HCT116 (cell line): ENCODE data around the gene EIF2AK2. TPM values are rescaled to one million over a fixed set of nuclear protein-coding genes. Genes with fewer than 3 reads are reported as not detected.

Source experiments
- ATAC-seq: fragments of 200-7000 bp; cut with Tn5 transposase; 2 replicates; pipeline ENCODE4 v1.9.1; 2020; ENCODE audit warnings: mild to moderate bottlenecking, moderate library complexity
- BruUV-seq: library from RNA; stranded (reverse); fragments of 400-500 nt; replicated peaks from 2 replicates; lab custom pipeline; 2021; lab: Mats Ljungman, UMichigan
- CTCF ChIA-PET: fragments of 300-600 bp; sonication (Branson Sonifier 250); formaldehyde crosslinking; loops from one replicate; lab custom pipeline; 2021; ENCODE audit warnings: antibody characterized with exemption; lab: Charles Lee
- POLR2A ChIA-PET: fragments of 300-600, 350-600 bp; sonication (Branson Sonifier 250); formaldehyde crosslinking; loops from one replicate; lab custom pipeline; 2021; ENCODE audit warnings: antibody characterized with exemption; lab: Charles Lee
- RAD21 ChIA-PET, 2 experiments: fragments of 300-600 bp; sonication (Branson Sonifier 250); formaldehyde crosslinking; loops; one replicate each; lab custom pipeline; 2023; ENCODE audit warnings: low total read pairs in 2 of 2; ENCODE audit not compliant: uncharacterized antibody in 2 of 2, unreplicated experiment in 2 of 2, low non-redundant PET in 1 of 2; lab: Charles Lee
- DNase-seq: peaks from one replicate; pipeline ENCODE4 v3.0.0-alpha.2; 2010; ENCODE audit warnings: low read depth, low spot score
- H2AFZ ChIP-seq: fragments of 200-600 bp; shearing (Covaris generic), sonication (generic); 2 replicates; pipeline ENCODE4 v1.6.1; 2017; ENCODE audit warnings: low read depth, mixed run types, mixed read lengths, antibody characterized with exemption, low read length; ENCODE audit not compliant: poor library complexity, severe bottlenecking
- H3K27ac ChIP-seq: 2 replicates; pipeline ENCODE4 v1.5.1; 2012; ENCODE audit warnings: low read depth, low read length
- H3K27me3 ChIP-seq: fragments of 200-600 bp; sonication (generic); 2 replicates; pipeline ENCODE4 v1.6.1; 2016; ENCODE audit warnings: mixed run types, low read length, mixed read lengths; ENCODE audit not compliant: insufficient read depth
- H3K36me3 ChIP-seq, 2 experiments: fragments of 200-500 bp in 1 of 2; fragments of 200-600 bp in 1 of 2; sonication (Bioruptor generic) in 1 of 2; sonication (generic) in 1 of 2; 2 replicates each; pipeline versions ENCODE4 v1.5.1 to v1.6.1; 2014 to 2016; ENCODE audit warnings: low read length in 2 of 2, inconsistent platforms in 1 of 2, mixed read lengths in 1 of 2, mixed run types in 1 of 2; ENCODE audit not compliant: insufficient read depth in 2 of 2, control insufficient read depth in 1 of 2
- H3K4me1 ChIP-seq, 2 experiments: fragments of 200-600 bp in 1 of 2; sonication (generic) in 1 of 2; 2 replicates each; pipeline versions ENCODE4 v1.5.1 to v1.6.1; 2012 to 2017; ENCODE audit warnings: low read length in 2 of 2, inconsistent platforms in 1 of 2, mild to moderate bottlenecking in 1 of 2, mixed read lengths in 1 of 2, mixed run types in 1 of 2, moderate library complexity in 1 of 2; ENCODE audit not compliant: insufficient read depth in 2 of 2, control insufficient read depth in 1 of 2
- H3K4me2 ChIP-seq: fragments of 200-600 bp; sonication (generic); 2 replicates; pipeline ENCODE4 v1.6.1; 2017; ENCODE audit warnings: mixed run types, low read length, mixed read lengths
- H3K4me3 ChIP-seq, 2 experiments: fragments of 200-600 bp in 1 of 2; sonication (generic) in 1 of 2; replicated peaks in 1 of 2; 2 replicates each; pipeline ENCODE4 v1.5.1; 2011 to 2016; ENCODE audit warnings: low read length in 2 of 2, control low read depth in 1 of 2, low read depth in 1 of 2, mild to moderate bottlenecking in 1 of 2, mixed read lengths in 1 of 2, mixed run types in 1 of 2
- H3K79me2 ChIP-seq: fragments of 200-600 bp; sonication (generic); 2 replicates; pipeline ENCODE4 v1.6.1; 2017; ENCODE audit warnings: mild to moderate bottlenecking, mixed run types, low read length, moderate library complexity, mixed read lengths; ENCODE audit not compliant: insufficient read depth
- H3K9ac ChIP-seq: fragments of 200-600 bp; sonication (generic); 2 replicates; pipeline ENCODE4 v1.6.1; 2016; ENCODE audit warnings: low read length, mixed read lengths
- H3K9me2 ChIP-seq: fragments of 200-600 bp; sonication (generic), shearing (Covaris generic); 2 replicates; pipeline ENCODE4 v1.6.1; 2017; ENCODE audit warnings: mixed run types, mild to moderate bottlenecking, moderate library complexity; ENCODE audit not compliant: insufficient read depth
- H3K9me3 ChIP-seq, 2 experiments: fragments of 200-500 bp in 1 of 2; fragments of 200-600 bp in 1 of 2; sonication (Bioruptor generic) in 1 of 2; sonication (generic) in 1 of 2; 2 replicates each; pipeline ENCODE4 v1.6.1; 2014 to 2017; ENCODE audit warnings: low read length in 2 of 2, mixed read lengths in 2 of 2, inconsistent platforms in 1 of 2, low read depth in 1 of 2, mild to moderate bottlenecking in 1 of 2, mixed run types in 1 of 2, moderate library complexity in 1 of 2; ENCODE audit not compliant: control insufficient read depth in 1 of 2, insufficient read depth in 1 of 2
- H4K20me1 ChIP-seq: fragments of 200-600 bp; sonication (generic), shearing (Covaris generic); 2 replicates; pipeline ENCODE4 v1.6.1; 2017; ENCODE audit warnings: mixed run types, mild to moderate bottlenecking, moderate library complexity; ENCODE audit not compliant: insufficient read depth
- CEBPB ChIP-seq: IDR thresholded peaks from 2 replicates; pipeline ENCODE4 v1.6.1; 2012; ENCODE audit warnings: low read depth
- CTCF ChIP-seq, 3 experiments: fragments of 200-600 bp in 1 of 3; sonication (generic) in 1 of 3; IDR thresholded peaks in 2 of 3; conservative IDR thresholded peaks in 1 of 3; 2 replicates each; pipeline ENCODE4 v1.5.1; 2012 to 2017; ENCODE audit warnings: low read depth in 2 of 3, low read length in 2 of 3, antibody characterized with exemption in 1 of 3, borderline replicate concordance in 1 of 3, control low read depth in 1 of 3, mild to moderate bottlenecking in 1 of 3, mixed read lengths in 1 of 3, mixed run types in 1 of 3, moderate library complexity in 1 of 3; ENCODE audit not compliant: insufficient read depth in 1 of 3
- EGR1 ChIP-seq: IDR thresholded peaks from 2 replicates; pipeline ENCODE4 v1.6.1; 2012; ENCODE audit warnings: low read depth
- ELF1 ChIP-seq: IDR thresholded peaks from 2 replicates; pipeline ENCODE4 v1.6.1; 2012; ENCODE audit warnings: low read depth, borderline replicate concordance
- EZH2 ChIP-seq: fragments of 200-600 bp; sonication (generic); IDR thresholded peaks from 2 replicates; pipeline ENCODE4 v1.6.1; 2017; ENCODE audit warnings: antibody characterized with exemption, mixed run types
- FOSL1 ChIP-seq: IDR thresholded peaks from 2 replicates; pipeline ENCODE4 v1.6.1; 2012; ENCODE audit warnings: low read depth
- JUND ChIP-seq: IDR thresholded peaks from 2 replicates; pipeline ENCODE4 v1.6.1; 2012
- POLR2AphosphoS5 ChIP-seq: IDR thresholded peaks from 2 replicates; pipeline ENCODE4 v1.6.1; 2011; ENCODE audit warnings: mild to moderate bottlenecking, low read depth, low read length, moderate library complexity
- RAD21 ChIP-seq: IDR thresholded peaks from 2 replicates; pipeline ENCODE4 v1.6.1; 2012; ENCODE audit warnings: low read depth, mild to moderate bottlenecking
- SIN3A ChIP-seq: IDR thresholded peaks from 2 replicates; pipeline ENCODE4 v1.6.1; 2012; ENCODE audit warnings: low read depth
- SRF ChIP-seq: IDR thresholded peaks from 2 replicates; pipeline ENCODE4 v1.6.1; 2012; ENCODE audit warnings: low read depth
- YY1 ChIP-seq: IDR thresholded peaks from 2 replicates; pipeline ENCODE4 v1.6.1; 2011; ENCODE audit warnings: low read length, low read depth, moderate library complexity, mild to moderate bottlenecking; ENCODE audit not compliant: insufficient replicate concordance; ENCODE audit errors: extremely low read depth
- ZFX ChIP-seq: fragments of 450-650 bp; IDR thresholded peaks from 2 replicates; pipeline ENCODE4 v1.6.1; 2017
- ZNF274 ChIP-seq: fragments of 200-500 bp; sonication (Bioruptor generic); IDR thresholded peaks from 2 replicates; pipeline ENCODE4 v1.6.1; 2014; ENCODE audit warnings: mild to moderate bottlenecking, low read depth, low read length, inconsistent platforms
- intact Hi-C: fragments of 100-400 bp; cut with micrococcal nuclease; formaldehyde crosslinking; loops from 2 replicates; pipeline ENCODE4 v1.10.0; 2022
- total RNA-seq: library from RNA; stranded (reverse); gene quantifications from one replicate; pipeline ENCODE4 v1.2.1, GENCODE V29; 2021; ENCODE audit not compliant: unreplicated experiment
- TF ChIP-seq, protein P1 (sequence below): IDR thresholded peaks from 2 replicates; pipeline ENCODE4 v1.6.1; 2011; ENCODE audit warnings: mild to moderate bottlenecking, low read length, moderate library complexity; ENCODE audit not compliant: insufficient replicate concordance; ENCODE audit errors: extremely low read depth

The EIF2AK2 gene
- total RNA-seq, 1 experiment from 2014 or later: 40.7 TPM

GRCh38 chr2:37164757-37165156 is 8.0 kb upstream of the EIF2AK2 start:
- Histone ChIP-seq H3K4me3 (no peak overlapping the region), H3K27ac (no peak overlapping the region), H3K9ac (no peak overlapping the region), H3K4me1 (peaks cover 0 to 7% of the 10 kb centered on the region in 2 experiments; a peak in 3 of 4 replicates), H2AFZ (no peak overlapping the region), H3K4me2 (no peak overlapping the region), H3K79me2 (no peaks in the 10 kb centered on the region), H3K36me3 (no peaks in the 10 kb centered on the region), H3K9me3 (peaks cover 7 to 13% of the 10 kb centered on the region in 2 experiments; a peak in 3 of 4 replicates), H3K9me2 (no peaks in the 10 kb centered on the region), H3K27me3 (no peaks in the 10 kb centered on the region), H4K20me1 (no peaks in the 10 kb centered on the region)
- ChIA-PET CTCF (no interaction called here), RAD21 (no interaction called here), POLR2A (no interaction called here)
- intact Hi-C loops: no loop called here
- BruUV-seq: no TSS peak
- TF ChIP-seq POLR2AphosphoS5 (no peak), EGR1 (no peak), ELF1 (no peak), JUND (no peak), FOSL1 (no peak), SIN3A (no peak), ZNF274 (no peak), RAD21 (no peak), CEBPB (no peak), YY1 (no peak), ZFX (no peak), EZH2 (no peak), SRF (no peak), CTCF (IDR thresholded peaks at IDR 0.05 in 2 of 3, conservative IDR thresholded peaks at IDR 0.05 in 1 of 3; ENCODE audit: borderline replicate concordance in 1 of 3, insufficient read depth in 1 of 3, low read depth in 2 of 3, low read length in 2 of 3) (no peak)
- TF ChIP-seq, protein P1, sequence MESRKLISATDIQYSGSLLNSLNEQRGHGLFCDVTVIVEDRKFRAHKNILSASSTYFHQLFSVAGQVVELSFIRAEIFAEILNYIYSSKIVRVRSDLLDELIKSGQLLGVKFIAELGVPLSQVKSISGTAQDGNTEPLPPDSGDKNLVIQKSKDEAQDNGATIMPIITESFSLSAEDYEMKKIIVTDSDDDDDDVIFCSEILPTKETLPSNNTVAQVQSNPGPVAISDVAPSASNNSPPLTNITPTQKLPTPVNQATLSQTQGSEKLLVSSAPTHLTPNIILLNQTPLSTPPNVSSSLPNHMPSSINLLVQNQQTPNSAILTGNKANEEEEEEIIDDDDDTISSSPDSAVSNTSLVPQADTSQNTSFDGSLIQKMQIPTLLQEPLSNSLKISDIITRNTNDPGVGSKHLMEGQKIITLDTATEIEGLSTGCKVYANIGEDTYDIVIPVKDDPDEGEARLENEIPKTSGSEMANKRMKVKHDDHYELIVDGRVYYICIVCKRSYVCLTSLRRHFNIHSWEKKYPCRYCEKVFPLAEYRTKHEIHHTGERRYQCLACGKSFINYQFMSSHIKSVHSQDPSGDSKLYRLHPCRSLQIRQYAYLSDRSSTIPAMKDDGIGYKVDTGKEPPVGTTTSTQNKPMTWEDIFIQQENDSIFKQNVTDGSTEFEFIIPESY: no peak
- DNase-seq: no peak
- no peak for ATAC-seq
